ENCODE measurements around the gene LRRC55.

The LRRC55 gene

GRCh38 chr11:57239348-57239747, 57.6 kb downstream of the LRRC55 start:
- no peak for DNase-seq

- no peak for DNase-seq
Observed at GRCh38 chr11:57240007-57240406, 58.3 kb downstream of the LRRC55 start.

GRCh38 chr11:57240757-57241156, 59.0 kb downstream of the LRRC55 start:
- no peak for DNase-seq

All from activated CD4-positive, alpha-beta T cell treated with anti-CD3 and anti-CD28 coated beads for 48 hours (primary cell).